H1 (cell line): Measurements from ENCODE around the gene TGFBR2. TPM values are rescaled to one million over a fixed set of nuclear protein-coding genes. Genes with fewer than 3 reads are reported as not detected.

Experiments used
- CTCF ChIA-PET: fragments of 300-600 bp; sonication (Branson Sonifier 250); formaldehyde crosslinking; loops from one replicate; lab custom pipeline; 2021; ENCODE audit not compliant: partially characterized antibody; lab: Charles Lee
- POLR2A ChIA-PET: fragments of 300-600 bp; sonication (Branson Sonifier 250); formaldehyde crosslinking; loops from one replicate; lab custom pipeline; 2021; ENCODE audit warnings: inconsistent platforms; ENCODE audit not compliant: partially characterized antibody; lab: Charles Lee
- DNase-seq, 2 experiments: peaks; one replicate each; pipeline versions ENCODE4 v3.0.0 to v3.0.0-alpha.2; 2010 to 2022; ENCODE audit warnings: low spot score in 2 of 2, low read depth in 1 of 2, mixed read lengths in 1 of 2
- FAIRE-seq: peaks from 2 replicates; lab custom pipeline; 2011; peaks lifted over from hg19 to GRCh38; lab: Jason Lieb, UNC
- H2AFZ ChIP-seq: 2 replicates; pipeline ENCODE4 v1.8.1; 2012; ENCODE audit warnings: low read length, inconsistent platforms
- H2AK5ac ChIP-seq: 2 replicates; pipeline ENCODE4 v1.6.1; 2013; ENCODE audit warnings: low read depth, low read length
- H2BK120ac ChIP-seq: replicated peaks from 2 replicates; pipeline ENCODE3; 2013; ENCODE audit warnings: low read depth, low read length, inconsistent platforms
- H2BK12ac ChIP-seq: 2 replicates; pipeline ENCODE4 v1.6.1; 2013; ENCODE audit warnings: low read depth, low read length
- H2BK15ac ChIP-seq: 2 replicates; pipeline ENCODE4 v1.6.1; 2013; ENCODE audit warnings: low read length
- H2BK20ac ChIP-seq: 2 replicates; pipeline ENCODE4 v1.6.1; 2013; ENCODE audit warnings: low read length
- H2BK5ac ChIP-seq: 2 replicates; pipeline ENCODE4 v1.6.1; 2013; ENCODE audit warnings: low read depth, low read length
- H3K14ac ChIP-seq: 2 replicates; pipeline ENCODE4 v1.6.1; 2013; ENCODE audit warnings: inconsistent platforms; ENCODE audit not compliant: insufficient read length
- H3K18ac ChIP-seq: 2 replicates; pipeline ENCODE4 v1.6.1; 2013; ENCODE audit warnings: low read length; ENCODE audit errors: extremely low read depth
- H3K23ac ChIP-seq: 2 replicates; pipeline ENCODE4 v1.6.1; 2013; ENCODE audit warnings: inconsistent platforms; ENCODE audit not compliant: insufficient read length
- H3K23me2 ChIP-seq: 2 replicates; pipeline ENCODE4 v1.6.1; 2013; ENCODE audit warnings: low read depth, low read length
- H3K27ac ChIP-seq: 2 replicates; pipeline ENCODE4 v1.6.1; 2011; ENCODE audit warnings: low read depth, low read length, inconsistent platforms
- H3K27me3 ChIP-seq, 4 experiments: replicated peaks in 1 of 4; 1 replicate in 1 of 4; 2 replicates in 3 of 4; pipeline versions ENCODE4 v1.6.1 to v1.8.1; 2011 to 2013; ENCODE audit warnings: low read length in 3 of 4, mild to moderate bottlenecking in 3 of 4, inconsistent platforms in 2 of 4, mixed read lengths in 2 of 4, moderate library complexity in 1 of 4; ENCODE audit not compliant: control insufficient read depth in 3 of 4, insufficient read depth in 3 of 4; ENCODE audit errors: extremely low read depth in 1 of 4
- H3K36me3 ChIP-seq, 4 experiments: 2 replicates each; pipeline versions ENCODE4 v1.6.1 to v1.8.1; 2011 to 2013; ENCODE audit warnings: mild to moderate bottlenecking in 4 of 4, low read length in 3 of 4, moderate library complexity in 2 of 4, control low read depth in 1 of 4, inconsistent platforms in 1 of 4; ENCODE audit not compliant: insufficient read depth in 4 of 4, control insufficient read depth in 2 of 4
- H3K4ac ChIP-seq: replicated peaks from 2 replicates; pipeline ENCODE3; 2013; ENCODE audit warnings: low read length, low read depth, mixed read lengths, inconsistent platforms; ENCODE audit not compliant: insufficient read length
- H3K4me1 ChIP-seq, 4 experiments: replicated peaks in 1 of 4; 1 replicate in 1 of 4; 2 replicates in 3 of 4; pipeline versions ENCODE4 v1.6.1 to v1.8.1; 2011 to 2013; ENCODE audit warnings: low read length in 3 of 4, inconsistent platforms in 2 of 4, mixed read lengths in 1 of 4; ENCODE audit not compliant: insufficient read depth in 4 of 4, control insufficient read depth in 3 of 4
- H3K4me2 ChIP-seq, 2 experiments: 2 replicates each; pipeline versions ENCODE4 v1.6.1 to v1.8.1; 2011 to 2013; ENCODE audit warnings: low read depth in 2 of 2, low read length in 2 of 2, control low read depth in 1 of 2, inconsistent platforms in 1 of 2, mild to moderate bottlenecking in 1 of 2; ENCODE audit not compliant: insufficient read depth in 1 of 2
- H3K4me3 ChIP-seq, 4 experiments: fragments of 200-600, 300-600 bp in 1 of 4; sonication (generic), shearing (Covaris generic), sonication (Bioruptor Twin) in 1 of 4; 2 replicates each; pipeline versions ENCODE4 v1.5.1 to v1.8.1; 2011 to 2016; ENCODE audit warnings: low read length in 4 of 4, low read depth in 3 of 4, control low read depth in 2 of 4, inconsistent platforms in 2 of 4, mild to moderate bottlenecking in 2 of 4, mixed read lengths in 1 of 4, moderate library complexity in 1 of 4; ENCODE audit not compliant: insufficient read depth in 2 of 4; ENCODE audit errors: extremely low read depth in 1 of 4
- H3K56ac ChIP-seq: replicated peaks from 2 replicates; pipeline ENCODE3; 2013; ENCODE audit warnings: low read depth, mild to moderate bottlenecking, mixed read lengths, low read length, inconsistent platforms; ENCODE audit not compliant: insufficient read length
- H3K79me1 ChIP-seq: 2 replicates; pipeline ENCODE4 v1.6.1; 2013; ENCODE audit warnings: low read depth, low read length, control low read depth
- H3K79me2 ChIP-seq, 2 experiments: 2 replicates each; pipeline versions ENCODE4 v1.6.1 to v1.8.1; 2012 to 2013; ENCODE audit warnings: low read length in 2 of 2, mild to moderate bottlenecking in 2 of 2, inconsistent platforms in 1 of 2; ENCODE audit not compliant: insufficient read depth in 2 of 2, control insufficient read depth in 1 of 2
- H3K9ac ChIP-seq, 4 experiments: replicated peaks in 1 of 4; 1 replicate in 1 of 4; 2 replicates in 3 of 4; pipeline versions ENCODE4 v1.6.1 to v1.8.1; 2011 to 2013; ENCODE audit warnings: low read depth in 3 of 4, low read length in 3 of 4, control low read depth in 2 of 4, mild to moderate bottlenecking in 2 of 4, moderate library complexity in 2 of 4, inconsistent platforms in 1 of 4; ENCODE audit errors: extremely low read depth in 1 of 4
- H3K9me3 ChIP-seq, 2 experiments: 2 replicates each; pipeline versions ENCODE4 v1.6.1 to v1.8.1; 2012 to 2013; ENCODE audit warnings: mild to moderate bottlenecking in 2 of 2, moderate library complexity in 2 of 2, control low read depth in 1 of 2, inconsistent platforms in 1 of 2, low read depth in 1 of 2, low read length in 1 of 2, mixed read lengths in 1 of 2; ENCODE audit not compliant: insufficient read depth in 2 of 2
- H4K20me1 ChIP-seq, 2 experiments: replicated peaks in 1 of 2; 2 replicates each; pipeline versions ENCODE3 to v1.8.1; 2011 to 2013; ENCODE audit warnings: inconsistent platforms in 2 of 2, low read length in 2 of 2, mild to moderate bottlenecking in 1 of 2; ENCODE audit not compliant: insufficient read depth in 2 of 2, control insufficient read depth in 1 of 2
- H4K5ac ChIP-seq: 2 replicates; pipeline ENCODE4 v1.6.1; 2013; ENCODE audit warnings: low read length, low read depth, mixed read lengths, inconsistent platforms; ENCODE audit not compliant: insufficient read length
- H4K8ac ChIP-seq: 2 replicates; pipeline ENCODE4 v1.8.0; 2013; ENCODE audit warnings: mild to moderate bottlenecking, moderate library complexity, low read length, inconsistent platforms; ENCODE audit not compliant: insufficient read depth; ENCODE audit errors: extremely low read depth
- H4K91ac ChIP-seq: replicated peaks from 2 replicates; pipeline ENCODE3; 2013; ENCODE audit warnings: low read length, mixed read lengths, inconsistent platforms; ENCODE audit not compliant: insufficient read length
- BACH1 ChIP-seq: IDR thresholded peaks from 2 replicates; pipeline ENCODE4 v1.6.1; 2012; ENCODE audit warnings: low read length, improper control_type of control experiment
- CBX8 ChIP-seq: fragments of 300-800, 300-1000 bp; sonication (generic); IDR thresholded peaks from 2 replicates; pipeline ENCODE4 v1.7.1; 2016; ENCODE audit warnings: low read depth, low read length, borderline replicate concordance
- CREB1 ChIP-seq: IDR thresholded peaks from 2 replicates; pipeline ENCODE4 v1.6.1; 2012; ENCODE audit warnings: inconsistent platforms
- CTBP2 ChIP-seq: IDR thresholded peaks from 2 replicates; pipeline ENCODE4 v1.7.0; 2011; ENCODE audit warnings: borderline replicate concordance, mild to moderate bottlenecking, moderate library complexity, mixed read lengths, low read length; ENCODE audit not compliant: insufficient read depth, insufficient read length
- GTF2F1 ChIP-seq: IDR thresholded peaks from 2 replicates; pipeline ENCODE4 v1.6.1; 2012; ENCODE audit warnings: low read depth, low read length, improper control_type of control experiment, borderline replicate concordance
- KDM1A ChIP-seq: fragments of 200-600, 300-600 bp; sonication (generic); IDR thresholded peaks from 2 replicates; pipeline ENCODE4 v1.7.1; 2016; ENCODE audit warnings: mild to moderate bottlenecking, low read length, borderline replicate concordance
- NRF1 ChIP-seq: IDR thresholded peaks from 2 replicates; pipeline ENCODE4 v1.6.1; 2011; ENCODE audit warnings: mild to moderate bottlenecking, low read depth, low read length, improper control_type of control experiment
- RAD21 ChIP-seq, 2 experiments: IDR thresholded peaks in 1 of 2; conservative IDR thresholded peaks in 1 of 2; 2 replicates each; pipeline ENCODE4 v1.6.1; 2011; ENCODE audit warnings: low read depth in 2 of 2, low read length in 2 of 2, improper control_type of control experiment in 1 of 2, inconsistent platforms in 1 of 2, mild to moderate bottlenecking in 1 of 2, moderate library complexity in 1 of 2
- RNF2 ChIP-seq: fragments of 200-900, 300-1000 bp; sonication (generic); IDR thresholded peaks from 2 replicates; pipeline ENCODE4 v1.7.1; 2016; ENCODE audit warnings: borderline replicate concordance, low read depth, mild to moderate bottlenecking, antibody characterized with exemption, low read length; ENCODE audit not compliant: poor library complexity, severe bottlenecking; ENCODE audit errors: missing control alignments
- SUZ12 ChIP-seq: fragments of 200-600 bp; sonication (generic); IDR thresholded peaks from 2 replicates; pipeline ENCODE4 v1.6.1; 2012; ENCODE audit warnings: mild to moderate bottlenecking, inconsistent platforms, low read length, moderate library complexity, mixed read lengths
- TBP ChIP-seq: IDR thresholded peaks from 2 replicates; pipeline ENCODE4 v1.6.1; 2011; ENCODE audit warnings: low read depth, low read length, improper control_type of control experiment
- TCF12 ChIP-seq: IDR thresholded peaks from 2 replicates; pipeline ENCODE4 v1.6.1; 2011; ENCODE audit warnings: low read depth, mild to moderate bottlenecking, low read length
- WGBS, 2 experiments: shearing (Covaris generic) in 1 of 2; methylation state at CpG; one replicate each; pipeline versions ENCODE4 v1.1.6 to v1.1.7; 2013 to 2015; ENCODE audit warnings: low lambda C conversion rate in 2 of 2, mixed read lengths in 2 of 2, inconsistent platforms in 1 of 2, low coverage in 1 of 2, missing lambda C conversion rate in 1 of 2; ENCODE audit not compliant: insufficient replicate concordance in 2 of 2, insufficient coverage in 1 of 2, insufficient read length in 1 of 2; ENCODE audit errors: extremely low coverage in 1 of 2, missing lambda C conversion rate in 1 of 2; 5-methylcytosine and 5-hydroxymethylcytosine counted together
- polyA plus RNA-seq, 7 experiments: library from polyadenylated mRNA; depleted of rRNA in 3 of 7; stranded (reverse) in 5 of 7; unstranded in 2 of 7; fragments of >200 nt in 5 of 7; fragments of 200-250 nt in 2 of 7; gene quantifications; 1 replicate in 5 of 7; 2 replicates in 1 of 7; 4 replicates in 1 of 7; pipeline versions ENCODE4 v1.2.1 to v1.2.3, GENCODE V29; 2011 to 2013; ENCODE audit warnings: missing spikeins in 2 of 7, mixed read lengths in 2 of 7
- total RNA-seq: library from RNA; stranded (reverse); fragmentation: NEBNext Ultra II Directional; extraction: Animal tissue kit (Norgen Biotek cat#: 25700); gene quantifications from 2 replicates; pipeline ENCODE4 v1.2.1, GENCODE V29; 2021

TGFBR2 gene
- total and polyA plus RNA-seq, 2 of the 8 experiments (the other 6 are each of a cell fraction or from before 2014, with no cell fraction given) = 4.2 to 7.4 TPM

- H2BK20ac ChIP-seq = no peak overlapping the region
- no peak overlapping the region for H2AFZ ChIP-seq
- no peak overlapping the region for H4K5ac ChIP-seq
- no peak overlapping the region for H3K4ac ChIP-seq
- no peak for DNase-seq
- H3K18ac ChIP-seq = no peak overlapping the region
- H2AK5ac ChIP-seq = no peak overlapping the region
- H3K23ac ChIP-seq = no peak overlapping the region
- no peaks in the 10 kb centered on the region for H3K27me3 ChIP-seq
- H3K14ac ChIP-seq = no peak overlapping the region
- H4K8ac ChIP-seq = no peak overlapping the region
- H3K79me1 ChIP-seq = no peaks in the 10 kb centered on the region
- no peak overlapping the region for H3K56ac ChIP-seq
- H3K36me3 ChIP-seq = peaks cover 0 to 26% (median 15%) of the 10 kb centered on the region in 4 experiments; a peak in 7 of 8 replicates
- CTCF ChIA-PET = no interaction called here
- H3K4me3 ChIP-seq = no peak overlapping the region
- H3K4me2 ChIP-seq = no peak overlapping the region
- H4K91ac ChIP-seq = no peak overlapping the region
- H3K23me2 ChIP-seq = no peaks in the 10 kb centered on the region; the same call in 1 of the 2 replicates
- POLR2A ChIA-PET = interaction anchor here (0.6 to 0.9 kb wide), 2 partner anchors 17 to 44 kb away, joined by 3 read pairs; no protein-coding TSS in a partner anchor
- H2BK12ac ChIP-seq = no peak overlapping the region
- FAIRE-seq = no peak
- peaks cover 0 to 6% (median 3%) of the 10 kb centered on the region in 4 experiments; a peak in 2 of 7 replicates for H3K4me1 ChIP-seq
- WGBS, 2 experiments = 78% methylated on average over 5 of the region's 5 CpGs; no CpG with 5 or more reads in 1 of the 2 experiments
- peaks cover 0 to 1% of the 10 kb centered on the region in 2 experiments for H4K20me1 ChIP-seq
- H3K79me2 ChIP-seq = peaks cover 0 to 3% of the 10 kb centered on the region in 2 experiments; a peak in 1 of 4 replicates
- no peaks in the 10 kb centered on the region for H3K9me3 ChIP-seq
- no peak overlapping the region for H2BK120ac ChIP-seq
- H3K9ac ChIP-seq = no peak overlapping the region
- H2BK15ac ChIP-seq = no peak overlapping the region
- no peak overlapping the region for H2BK5ac ChIP-seq
- no peak overlapping the region for H3K27ac ChIP-seq
- TF ChIP-seq CREB1 (no peak), SUZ12 (no peak), RNF2 (no peak), BACH1 (no peak), KDM1A (no peak), TCF12 (no peak), CTBP2 (no peak), RAD21 (IDR thresholded peaks at IDR 0.05 in 1 of 2, conservative IDR thresholded peaks at IDR 0.05 in 1 of 2; ENCODE audit: low read depth in 2 of 2, low read length in 2 of 2) (no peak), TBP (no peak), CBX8 (no peak), GTF2F1 (no peak), NRF1 (no peak)
These were observed 40.8 kb downstream of the TGFBR2 start for GRCh38 chr3:30646961-30647752.
